HG02938 (cell line): Measurements from ENCODE around the gene TPPP3.
"Not testable (repeated sequence)": the region's sequence is repeated elsewhere in the genome, so short reads cannot be mapped to it uniquely, and the experiment has no call there.

Experiments used
- ATAC-seq: cut with Tn5 transposase; IDR thresholded peaks from one replicate; pipeline ENCODE4 v1.9.1; 2021; ENCODE audit warnings: mild to moderate bottlenecking, moderate library complexity; ENCODE audit not compliant: unreplicated experiment

The TPPP3 gene

GRCh38 chr16:67426950-67427349, 33.7 kb upstream of the TPPP3 start:
- no peak for ATAC-seq

GRCh38 chr16:67426022-67426421, 32.7 kb upstream of the TPPP3 start:
- no peak for ATAC-seq

GRCh38 chr16:67425580-67425979, 32.3 kb upstream of the TPPP3 start:
- ATAC-seq: no peak

- no peak for ATAC-seq
These were observed 31.8 kb upstream of the TPPP3 start for GRCh38 chr16:67425061-67425460.

- ATAC-seq: no peak
These were observed 30.9 kb upstream of the TPPP3 start for GRCh38 chr16:67424261-67424615.

GRCh38 chr16:67423611-67424260, 30.4 kb upstream of the TPPP3 start:
- ATAC-seq: no peak

- no peak for ATAC-seq
These were observed 29.7 kb upstream of the TPPP3 start for GRCh38 chr16:67423015-67423414.

GRCh38 chr16:67421030-67421429, 27.7 kb upstream of the TPPP3 start:
- no peak for ATAC-seq

GRCh38 chr16:67419931-67420330, 26.6 kb upstream of the TPPP3 start:
- ATAC-seq: no peak

- ATAC-seq: no peak
These were observed 26.2 kb upstream of the TPPP3 start for GRCh38 chr16:67419502-67419901.

GRCh38 chr16:67417333-67418061, 24.2 kb upstream of the TPPP3 start:
- no peak for ATAC-seq

- no peak for ATAC-seq
These were observed 22.8 kb upstream of the TPPP3 start, which contains the start of gene ZDHHC1 for GRCh38 chr16:67415872-67416793. ZDHHC1 (minus strand) TSS chr16:67416477; CDS start chr16:67407775, 8,702 bp downstream.

GRCh38 chr16:67415421-67415820, 22.1 kb upstream of the TPPP3 start:
- ATAC-seq: not testable (repeated sequence)

GRCh38 chr16:67413978-67414911, 20.9 kb upstream of the TPPP3 start:
- ATAC-seq: no peak

- no peak for ATAC-seq
These were observed 19.0 kb upstream of the TPPP3 start for GRCh38 chr16:67412294-67412693.

- no peak for ATAC-seq
These were observed 18.0 kb upstream of the TPPP3 start for GRCh38 chr16:67411339-67411738.

GRCh38 chr16:67409631-67410030, 16.3 kb upstream of the TPPP3 start:
- ATAC-seq: no peak

- ATAC-seq: no peak
These were observed 14.6 kb upstream of the TPPP3 start for GRCh38 chr16:67407788-67408452.

GRCh38 chr16:67407176-67407787, 14.0 kb upstream of the TPPP3 start:
- ATAC-seq: no peak
